Ishikawa (cell line): ENCODE data around the gene DAGLB.

Experiments
- CEBPB ChIP-seq: IDR thresholded peaks from 2 replicates; pipeline ENCODE4 v1.6.1; 2012
- CREB1 ChIP-seq: IDR thresholded peaks from 2 replicates; pipeline ENCODE4 v1.6.1; 2012; ENCODE audit warnings: low read depth
- EP300 ChIP-seq: IDR thresholded peaks from 2 replicates; pipeline ENCODE4 v1.6.1; 2012; ENCODE audit warnings: borderline replicate concordance
- FOXM1 ChIP-seq: IDR thresholded peaks from 2 replicates; pipeline ENCODE4 v1.6.1; 2012; ENCODE audit warnings: low read depth, borderline replicate concordance
- RAD21 ChIP-seq: IDR thresholded peaks from 2 replicates; pipeline ENCODE4 v1.6.1; 2012; ENCODE audit warnings: low read depth
- TAF1 ChIP-seq: IDR thresholded peaks from 2 replicates; pipeline ENCODE4 v1.6.1; 2012; ENCODE audit warnings: low read depth, mild to moderate bottlenecking
- TF ChIP-seq, protein P1 (sequence below): IDR thresholded peaks from 2 replicates; pipeline ENCODE4 v1.6.1; 2012; ENCODE audit warnings: low read depth, mild to moderate bottlenecking

DNA sequence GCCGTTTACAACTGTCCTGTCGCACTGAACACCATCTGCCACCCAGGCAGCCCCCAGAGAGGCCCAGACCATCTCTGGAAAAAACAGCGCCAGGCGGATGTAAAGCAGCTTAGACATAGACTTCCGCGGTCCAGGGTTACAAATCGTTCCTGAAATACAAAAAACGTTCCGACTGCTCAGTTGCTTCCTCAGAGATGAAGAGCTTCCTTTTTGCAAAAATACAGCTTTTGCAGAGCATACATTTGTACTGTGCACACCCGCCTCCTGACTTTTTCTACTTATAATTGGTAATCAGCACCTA, 11.4 kb downstream of the DAGLB start:
- TF ChIP-seq, protein P1, sequence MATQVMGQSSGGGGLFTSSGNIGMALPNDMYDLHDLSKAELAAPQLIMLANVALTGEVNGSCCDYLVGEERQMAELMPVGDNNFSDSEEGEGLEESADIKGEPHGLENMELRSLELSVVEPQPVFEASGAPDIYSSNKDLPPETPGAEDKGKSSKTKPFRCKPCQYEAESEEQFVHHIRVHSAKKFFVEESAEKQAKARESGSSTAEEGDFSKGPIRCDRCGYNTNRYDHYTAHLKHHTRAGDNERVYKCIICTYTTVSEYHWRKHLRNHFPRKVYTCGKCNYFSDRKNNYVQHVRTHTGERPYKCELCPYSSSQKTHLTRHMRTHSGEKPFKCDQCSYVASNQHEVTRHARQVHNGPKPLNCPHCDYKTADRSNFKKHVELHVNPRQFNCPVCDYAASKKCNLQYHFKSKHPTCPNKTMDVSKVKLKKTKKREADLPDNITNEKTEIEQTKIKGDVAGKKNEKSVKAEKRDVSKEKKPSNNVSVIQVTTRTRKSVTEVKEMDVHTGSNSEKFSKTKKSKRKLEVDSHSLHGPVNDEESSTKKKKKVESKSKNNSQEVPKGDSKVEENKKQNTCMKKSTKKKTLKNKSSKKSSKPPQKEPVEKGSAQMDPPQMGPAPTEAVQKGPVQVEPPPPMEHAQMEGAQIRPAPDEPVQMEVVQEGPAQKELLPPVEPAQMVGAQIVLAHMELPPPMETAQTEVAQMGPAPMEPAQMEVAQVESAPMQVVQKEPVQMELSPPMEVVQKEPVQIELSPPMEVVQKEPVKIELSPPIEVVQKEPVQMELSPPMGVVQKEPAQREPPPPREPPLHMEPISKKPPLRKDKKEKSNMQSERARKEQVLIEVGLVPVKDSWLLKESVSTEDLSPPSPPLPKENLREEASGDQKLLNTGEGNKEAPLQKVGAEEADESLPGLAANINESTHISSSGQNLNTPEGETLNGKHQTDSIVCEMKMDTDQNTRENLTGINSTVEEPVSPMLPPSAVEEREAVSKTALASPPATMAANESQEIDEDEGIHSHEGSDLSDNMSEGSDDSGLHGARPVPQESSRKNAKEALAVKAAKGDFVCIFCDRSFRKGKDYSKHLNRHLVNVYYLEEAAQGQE: no peak
- TF ChIP-seq CEBPB: no peak
- no peak for TF ChIP-seq EP300
- no peak for TF ChIP-seq RAD21
- no peak for TF ChIP-seq TAF1
- TF ChIP-seq FOXM1: no peak
- no peak for TF ChIP-seq CREB1
